ENCODE results near the gene LRRC46. TPM values are rescaled to one million over a fixed set of nuclear protein-coding genes. Genes with fewer than 3 reads are reported as not detected.
A peak's percentile ranks its signal among the peaks of the same experiment; 100 is the strongest.

The LRRC46 gene
- total and polyA plus RNA-seq, 2 donors from 2014 or later = 0.91 to 1.5 TPM

DNA sequence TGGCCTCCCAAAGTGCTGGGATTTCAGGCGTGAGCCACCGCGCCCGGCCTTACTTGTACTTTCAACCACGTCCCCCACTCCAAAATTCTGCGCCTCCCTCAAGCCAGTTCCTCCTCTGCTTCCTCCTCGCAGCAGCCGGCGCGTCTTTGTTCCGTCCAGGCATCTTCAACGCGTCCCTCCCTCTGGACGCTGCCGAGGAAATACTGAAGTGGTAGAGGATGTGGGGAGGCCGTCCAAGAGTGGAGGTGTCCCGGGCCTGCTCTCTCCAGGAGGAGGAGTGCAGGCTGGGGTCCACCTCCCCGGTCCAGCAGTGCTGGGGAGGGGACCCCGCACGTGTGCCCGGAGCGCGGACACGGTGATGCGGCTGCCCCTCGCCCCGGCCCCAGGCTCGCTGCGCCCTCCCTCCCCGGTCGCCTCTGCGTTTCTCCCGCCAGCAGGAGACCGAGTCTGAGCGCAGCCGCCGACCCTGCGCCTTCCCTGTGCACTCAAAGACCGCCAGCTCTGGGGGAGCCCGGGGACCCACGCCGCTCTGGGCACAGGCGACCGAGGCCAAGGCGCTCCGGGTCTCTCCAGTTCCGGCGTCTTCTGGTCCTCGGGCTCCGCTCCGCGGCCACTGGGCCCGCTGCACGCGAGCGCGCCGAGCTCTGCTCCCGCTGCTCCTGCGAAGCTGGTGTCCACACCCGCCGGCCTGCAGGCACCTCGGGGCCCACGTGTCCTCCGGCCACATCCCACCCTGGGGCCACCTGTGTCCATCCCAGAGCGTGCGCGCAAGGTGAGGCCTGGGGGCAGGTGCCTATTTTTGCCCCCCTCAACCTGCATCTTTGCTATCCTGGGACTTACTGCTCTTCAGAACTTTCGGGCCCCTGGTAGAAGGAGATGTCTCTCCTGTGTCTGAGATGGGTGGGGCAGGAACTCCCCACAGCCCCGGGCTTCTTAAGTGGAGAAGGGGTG, 41.6 kb upstream of the LRRC46 start:
- Histone ChIP-seq H3K4me3 (ENCODE audit: low read length in 3 of 3) (no peak overlapping the region), H3K9ac (ENCODE audit: low read length in 3 of 3) (no peak overlapping the region), H3K4me1 (ENCODE audit: control insufficient read depth in 2 of 3, insufficient read depth in 2 of 3, low read depth in 1 of 3, low read length in 3 of 3) (no peaks in the 10 kb centered on the region), H3K36me3 (ENCODE audit: control insufficient read depth in 2 of 3, insufficient read depth in 3 of 3, low read length in 3 of 3) (no peaks in the 10 kb centered on the region), H3K27me3 (ENCODE audit: control insufficient read depth, insufficient read depth, low read length) (peaks cover 20% of the 10 kb centered on the region), H3K27ac (ENCODE audit: low read depth in 2 of 2, low read length in 2 of 2) (no peak overlapping the region), H3K9me3 (ENCODE audit: control insufficient read depth in 2 of 3, insufficient read depth in 1 of 3, low read length in 3 of 3) (no peaks in the 10 kb centered on the region)
- intact Hi-C loops (cut with DNase I) = no loop called here
- DNase-seq = peak in 4 of 5 donors; percentile 44 to 86 (median 56)
- FAIRE-seq = no peak
- TF ChIP-seq, protein P1, sequence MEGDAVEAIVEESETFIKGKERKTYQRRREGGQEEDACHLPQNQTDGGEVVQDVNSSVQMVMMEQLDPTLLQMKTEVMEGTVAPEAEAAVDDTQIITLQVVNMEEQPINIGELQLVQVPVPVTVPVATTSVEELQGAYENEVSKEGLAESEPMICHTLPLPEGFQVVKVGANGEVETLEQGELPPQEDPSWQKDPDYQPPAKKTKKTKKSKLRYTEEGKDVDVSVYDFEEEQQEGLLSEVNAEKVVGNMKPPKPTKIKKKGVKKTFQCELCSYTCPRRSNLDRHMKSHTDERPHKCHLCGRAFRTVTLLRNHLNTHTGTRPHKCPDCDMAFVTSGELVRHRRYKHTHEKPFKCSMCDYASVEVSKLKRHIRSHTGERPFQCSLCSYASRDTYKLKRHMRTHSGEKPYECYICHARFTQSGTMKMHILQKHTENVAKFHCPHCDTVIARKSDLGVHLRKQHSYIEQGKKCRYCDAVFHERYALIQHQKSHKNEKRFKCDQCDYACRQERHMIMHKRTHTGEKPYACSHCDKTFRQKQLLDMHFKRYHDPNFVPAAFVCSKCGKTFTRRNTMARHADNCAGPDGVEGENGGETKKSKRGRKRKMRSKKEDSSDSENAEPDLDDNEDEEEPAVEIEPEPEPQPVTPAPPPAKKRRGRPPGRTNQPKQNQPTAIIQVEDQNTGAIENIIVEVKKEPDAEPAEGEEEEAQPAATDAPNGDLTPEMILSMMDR (IDR thresholded peaks at IDR 0.05; ENCODE audit: borderline replicate concordance, extremely low read depth, insufficient read depth) = peak; percentile 41

DNA sequence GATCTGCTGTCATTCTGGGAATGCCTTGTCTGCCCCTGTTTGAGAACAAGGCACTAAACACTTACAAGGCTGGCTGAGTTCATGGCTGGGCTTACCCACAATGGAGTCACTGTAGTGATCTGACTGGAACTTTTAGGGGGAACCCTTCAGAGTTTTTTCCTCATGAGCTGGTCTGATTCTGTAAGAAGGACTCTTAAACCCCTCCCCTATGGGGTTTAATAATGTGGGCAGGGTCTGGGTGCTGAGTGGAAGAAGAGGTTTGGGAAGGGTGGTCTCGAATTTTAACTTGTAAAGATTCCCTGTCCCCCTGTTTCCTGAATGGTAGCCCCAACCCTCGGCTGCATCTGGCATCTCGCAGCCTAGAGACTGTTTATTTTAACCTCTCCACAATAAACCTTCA, 40.4 kb upstream of the LRRC46 start:
- Histone ChIP-seq H3K36me3 (ENCODE audit: control insufficient read depth in 2 of 3, insufficient read depth in 3 of 3, low read length in 3 of 3) (no peaks in the 10 kb centered on the region), H3K27ac (ENCODE audit: low read depth in 2 of 2, low read length in 2 of 2) (no peak overlapping the region), H3K9me3 (ENCODE audit: control insufficient read depth in 2 of 3, insufficient read depth in 1 of 3, low read length in 3 of 3) (no peaks in the 10 kb centered on the region), H3K9ac (ENCODE audit: low read length in 3 of 3) (no peak overlapping the region), H3K27me3 (ENCODE audit: control insufficient read depth, insufficient read depth, low read length) (peaks cover 25% of the 10 kb centered on the region), H3K4me3 (ENCODE audit: low read length in 3 of 3) (no peak overlapping the region), H3K4me1 (ENCODE audit: control insufficient read depth in 2 of 3, insufficient read depth in 2 of 3, low read depth in 1 of 3, low read length in 3 of 3) (no peaks in the 10 kb centered on the region)
- DNase-seq (no peak), FAIRE-seq (no peak)
- TF ChIP-seq, protein P1 (IDR thresholded peaks at IDR 0.05; ENCODE audit: borderline replicate concordance, extremely low read depth, insufficient read depth) = no peak
- intact Hi-C loops (cut with DNase I) = no loop called here

DNA sequence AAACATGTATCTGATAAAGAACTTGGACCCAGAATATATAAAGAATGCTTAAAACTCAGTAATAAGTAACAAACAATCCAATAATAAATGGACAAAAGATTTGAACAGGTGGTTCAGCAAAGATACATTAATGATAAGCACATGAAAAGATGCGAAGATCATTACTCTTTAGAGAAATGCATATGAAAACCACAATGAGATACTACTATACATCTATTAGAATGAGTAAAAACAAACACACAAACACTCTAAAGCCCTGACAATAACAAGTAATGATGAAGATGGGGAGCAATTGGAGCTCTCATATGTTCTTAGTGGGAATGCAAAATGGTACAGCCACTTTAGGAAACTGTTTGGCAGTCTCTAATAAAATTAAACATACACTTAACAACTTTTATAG, 39.0 kb upstream of the LRRC46 start:
- DNase-seq (no peak), FAIRE-seq (no peak)
- no peaks in the 10 kb centered on the region for H3K36me3 ChIP-seq (ENCODE audit: control insufficient read depth in 2 of 3, insufficient read depth in 3 of 3, low read length in 3 of 3)
- H3K27ac ChIP-seq (ENCODE audit: low read depth in 2 of 2, low read length in 2 of 2) = no peak overlapping the region
- H3K9me3 ChIP-seq (ENCODE audit: control insufficient read depth in 2 of 3, insufficient read depth in 1 of 3, low read length in 3 of 3) = no peaks in the 10 kb centered on the region
- H3K9ac ChIP-seq (ENCODE audit: low read length in 3 of 3) = no peak overlapping the region
- no peak overlapping the region for H3K4me3 ChIP-seq (ENCODE audit: low read length in 3 of 3)
- TF ChIP-seq, protein P1 (IDR thresholded peaks at IDR 0.05; ENCODE audit: borderline replicate concordance, extremely low read depth, insufficient read depth) = no peak
- peaks cover 25% of the 10 kb centered on the region for H3K27me3 ChIP-seq (ENCODE audit: control insufficient read depth, insufficient read depth, low read length)
- intact Hi-C loops (cut with DNase I) = no loop called here
- H3K4me1 ChIP-seq (ENCODE audit: control insufficient read depth in 2 of 3, insufficient read depth in 2 of 3, low read depth in 1 of 3, low read length in 3 of 3) = no peaks in the 10 kb centered on the region
